Upper lobe of left lung (tissue), 6 donors: ENCODE results near the gene MYO5B. TPM values are rescaled to one million over a fixed set of nuclear protein-coding genes. Genes with fewer than 3 reads are reported as not detected.

Experiments
- ATAC-seq, 2 donors: fragments of 200-7000 bp; cut with Tn5 transposase; one replicate each; pipeline ENCODE4 v1.9.1; 2022; ENCODE audit warnings: mild to moderate bottlenecking in 2 of 2, moderate library complexity in 2 of 2; ENCODE audit not compliant: low FRiP score in 2 of 2
- DNase-seq, 2 donors: peaks; one replicate each; pipeline ENCODE4 v3.0.0-alpha.2; 2019 to 2020
- H3K27ac ChIP-seq, 4 donors: fragments of 200-600 bp; sonication (generic); one replicate each; pipeline ENCODE4 v1.5.1; 2016 to 2019
- H3K27me3 ChIP-seq, 4 donors: fragments of 200-600 bp; sonication (generic); one replicate each; pipeline ENCODE4 v1.5.1; 2017 to 2019
- H3K36me3 ChIP-seq, 4 donors: fragments of 200-600 bp; sonication (generic); one replicate each; pipeline ENCODE4 v1.5.1; 2016 to 2019
- H3K4me1 ChIP-seq, 4 donors: fragments of 200-600 bp; sonication (generic); one replicate each; pipeline ENCODE4 v1.5.1; 2018 to 2019
- H3K4me3 ChIP-seq, 4 donors: fragments of 200-600 bp; sonication (generic); one replicate each; pipeline ENCODE4 v1.5.1; 2017 to 2019; ENCODE audit warnings: mild to moderate bottlenecking in 2 of 4, moderate library complexity in 1 of 4
- H3K9me3 ChIP-seq, 4 donors: fragments of 200-600 bp; sonication (generic); one replicate each; pipeline ENCODE4 v1.5.1; 2018 to 2019
- EP300 ChIP-seq, 4 donors: sonication (generic); formaldehyde crosslinking; IDR thresholded peaks; one replicate each; pipeline ENCODE4 v1.5.1; 2017; ENCODE audit warnings: antibody characterized with exemption in 4 of 4, control low read depth in 2 of 4
- POLR2A ChIP-seq, 4 donors: fragments of 450-650 bp; IDR thresholded peaks; one replicate each; pipeline ENCODE4 v1.5.1; 2016 to 2017; ENCODE audit warnings: antibody characterized with exemption in 4 of 4, mild to moderate bottlenecking in 2 of 4
- POLR2AphosphoS5 ChIP-seq, 2 donors: sonication (generic); formaldehyde crosslinking; IDR thresholded peaks; one replicate each; pipeline ENCODE4 v1.5.1; 2017; ENCODE audit warnings: antibody characterized with exemption in 2 of 2
- WGBS, 2 donors: methylation state at CpG; one replicate each; pipeline ENCODE4 v1.1.5; 2017 to 2018; 5-methylcytosine and 5-hydroxymethylcytosine counted together
- total RNA-seq, 6 donors: library from RNA; depleted of rRNA in 4 of 6; stranded (reverse); fragments of >200 nt in 4 of 6; gene quantifications; one replicate each; pipeline versions ENCODE4 v1.1.0 to v1.2.1, GENCODE V29; 2016 to 2021
- TF ChIP-seq, protein P1 (sequence below), 6 experiments: fragments of 450-650 bp in 4 of 6; fragments of 200-600 bp in 2 of 6; sonication (generic) in 2 of 6; IDR thresholded peaks; one replicate each; pipeline ENCODE4 v1.5.1; 2016 to 2019; ENCODE audit warnings: antibody characterized with exemption in 6 of 6
- donor health status: DM: no; HTN: no; CAD: no; lungs with moderate emphysema.
- donor health status: DM: no; HTN: yes; CAD: no; lungs with severe emphysema.

The MYO5B gene
- total RNA-seq, 6 donors from 2014 or later, result 25.4 to 95.2 (median 49.6) TPM

DNA sequence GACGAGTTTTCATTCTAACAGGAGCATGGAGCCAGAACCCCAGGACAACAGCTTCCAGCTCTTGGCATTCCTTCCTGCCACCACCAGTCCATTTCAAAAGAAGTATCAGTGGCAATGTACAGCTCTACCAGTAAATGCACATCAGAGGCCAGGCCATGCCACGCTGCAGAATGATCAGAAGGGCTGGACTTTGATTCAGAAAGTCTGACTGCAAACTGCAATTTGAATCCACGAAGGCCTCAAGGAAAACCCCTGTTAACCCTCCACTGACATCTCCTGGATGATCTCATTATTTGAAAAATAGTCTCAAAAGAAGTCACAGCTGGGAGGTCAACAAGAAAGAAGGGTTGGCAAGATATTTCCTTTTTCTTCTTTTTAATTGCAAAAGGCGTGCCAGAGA, 119.2 kb downstream of the MYO5B start:
- ATAC-seq (no peak), DNase-seq (no peak)
- Histone ChIP-seq H3K4me1 (peaks cover 0 to 3% (median 0%) of the 10 kb centered on the region in 4 donors), H3K36me3 (no peaks in the 10 kb centered on the region), H3K4me3 (no peak overlapping the region), H3K27ac (no peak overlapping the region), H3K9me3 (no peaks in the 10 kb centered on the region), H3K27me3 (no peaks in the 10 kb centered on the region)
- WGBS, 2 donors, result 57 to 76% methylated on average over 4 of the region's 4 CpGs
- TF ChIP-seq POLR2AphosphoS5 (IDR thresholded peaks at IDR 0.05), result no peak
- no peak for TF ChIP-seq POLR2A (IDR thresholded peaks at IDR 0.05)

DNA sequence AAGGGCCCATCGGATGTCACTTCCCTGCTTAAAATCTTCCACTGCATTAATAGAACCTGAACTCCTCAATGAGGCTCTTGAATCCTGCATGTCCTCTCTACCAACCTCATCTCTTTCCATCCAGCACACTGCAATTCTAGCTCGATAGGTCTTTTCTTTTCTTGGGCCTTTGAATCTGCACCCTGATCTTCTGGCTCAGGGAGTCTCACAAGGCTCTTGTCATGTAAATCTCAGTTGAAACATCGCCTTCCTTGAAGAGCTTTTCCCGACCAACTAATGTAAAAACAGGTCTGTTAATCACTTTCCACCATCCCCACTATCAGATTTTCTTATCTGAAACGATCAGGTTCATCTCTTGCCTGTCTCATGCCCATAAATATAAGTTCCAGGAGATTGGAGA, 120.5 kb downstream of the MYO5B start:
- no peaks in the 10 kb centered on the region for H3K4me1 ChIP-seq
- no peak for DNase-seq
- no peaks in the 10 kb centered on the region for H3K36me3 ChIP-seq
- no peaks in the 10 kb centered on the region for H3K27me3 ChIP-seq
- H3K4me3 ChIP-seq, result no peak overlapping the region
- no peak overlapping the region for H3K27ac ChIP-seq
- TF ChIP-seq POLR2AphosphoS5 (IDR thresholded peaks at IDR 0.05) (no peak), POLR2A (IDR thresholded peaks at IDR 0.05) (no peak), EP300 (IDR thresholded peaks at IDR 0.05) (no peak)
- TF ChIP-seq, protein P1, sequence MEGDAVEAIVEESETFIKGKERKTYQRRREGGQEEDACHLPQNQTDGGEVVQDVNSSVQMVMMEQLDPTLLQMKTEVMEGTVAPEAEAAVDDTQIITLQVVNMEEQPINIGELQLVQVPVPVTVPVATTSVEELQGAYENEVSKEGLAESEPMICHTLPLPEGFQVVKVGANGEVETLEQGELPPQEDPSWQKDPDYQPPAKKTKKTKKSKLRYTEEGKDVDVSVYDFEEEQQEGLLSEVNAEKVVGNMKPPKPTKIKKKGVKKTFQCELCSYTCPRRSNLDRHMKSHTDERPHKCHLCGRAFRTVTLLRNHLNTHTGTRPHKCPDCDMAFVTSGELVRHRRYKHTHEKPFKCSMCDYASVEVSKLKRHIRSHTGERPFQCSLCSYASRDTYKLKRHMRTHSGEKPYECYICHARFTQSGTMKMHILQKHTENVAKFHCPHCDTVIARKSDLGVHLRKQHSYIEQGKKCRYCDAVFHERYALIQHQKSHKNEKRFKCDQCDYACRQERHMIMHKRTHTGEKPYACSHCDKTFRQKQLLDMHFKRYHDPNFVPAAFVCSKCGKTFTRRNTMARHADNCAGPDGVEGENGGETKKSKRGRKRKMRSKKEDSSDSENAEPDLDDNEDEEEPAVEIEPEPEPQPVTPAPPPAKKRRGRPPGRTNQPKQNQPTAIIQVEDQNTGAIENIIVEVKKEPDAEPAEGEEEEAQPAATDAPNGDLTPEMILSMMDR (IDR thresholded peaks at IDR 0.05), result no peak
- 71 to 75% methylated on average over 5 of the region's 5 CpGs for WGBS, 2 donors
- ATAC-seq, result no peak
- no peaks in the 10 kb centered on the region for H3K9me3 ChIP-seq

DNA sequence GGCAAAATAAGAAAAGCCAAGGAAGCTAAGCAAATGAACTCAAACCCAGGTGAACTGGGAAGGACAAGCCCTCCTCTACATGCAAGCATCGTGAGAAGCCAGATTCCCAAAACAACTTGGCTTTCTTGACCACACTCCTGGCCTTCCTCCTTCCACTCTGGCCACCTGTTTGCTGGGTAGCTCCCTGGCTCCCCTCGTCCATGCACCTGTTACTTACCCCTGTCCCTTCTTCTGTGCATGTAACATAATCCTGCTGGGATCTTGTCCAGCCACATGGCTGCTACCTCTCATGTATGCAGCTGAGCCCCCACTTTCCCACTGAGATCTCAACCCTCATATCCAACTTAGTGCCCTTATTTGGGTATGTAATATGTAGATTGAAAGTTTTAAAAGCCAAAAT, 121.6 kb downstream of the MYO5B start:
- Histone ChIP-seq H3K36me3 (no peaks in the 10 kb centered on the region), H3K27me3 (no peaks in the 10 kb centered on the region), H3K4me3 (no peak overlapping the region), H3K27ac (no peak overlapping the region), H3K4me1 (no peaks in the 10 kb centered on the region), H3K9me3 (no peaks in the 10 kb centered on the region)
- TF ChIP-seq EP300 (IDR thresholded peaks at IDR 0.05) (no peak), POLR2A (IDR thresholded peaks at IDR 0.05) (no peak), POLR2AphosphoS5 (IDR thresholded peaks at IDR 0.05) (no peak)
- TF ChIP-seq, protein P1 (IDR thresholded peaks at IDR 0.05), result no peak
- ATAC-seq (no peak), DNase-seq (no peak)
- 62 to 80% methylated on average over 2 of the region's 2 CpGs for WGBS, 2 donors

DNA sequence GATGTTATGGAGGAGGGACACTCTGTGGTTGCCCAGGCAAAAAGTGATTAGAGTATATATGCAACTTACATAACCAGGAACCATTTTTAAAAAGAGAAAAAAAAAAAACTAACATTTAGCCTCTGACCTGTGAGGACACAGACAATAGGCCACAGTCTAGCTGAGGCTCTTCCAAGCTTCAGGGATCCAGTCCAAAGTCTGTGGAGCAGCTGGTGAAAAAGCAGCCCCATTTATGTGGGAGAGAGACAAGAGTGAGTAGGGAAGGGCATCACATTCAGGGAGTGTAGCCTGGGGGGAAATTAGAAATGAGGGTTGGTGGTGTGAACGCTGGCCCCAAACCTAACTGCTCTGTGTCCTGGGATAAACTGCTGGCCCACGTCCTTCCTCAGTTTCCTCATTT, 122.8 kb downstream of the MYO5B start:
- H3K36me3 ChIP-seq, result no peaks in the 10 kb centered on the region
- WGBS, 2 donors, result 77 to 79% methylated on average over 2 of the region's 2 CpGs
- H3K4me3 ChIP-seq, result no peak overlapping the region
- H3K27me3 ChIP-seq, result no peaks in the 10 kb centered on the region
- no peak for TF ChIP-seq POLR2AphosphoS5 (IDR thresholded peaks at IDR 0.05)
- TF ChIP-seq EP300 (IDR thresholded peaks at IDR 0.05), result no peak
- ATAC-seq (no peak), DNase-seq (no peak)
- H3K4me1 ChIP-seq, result no peaks in the 10 kb centered on the region
- no peak overlapping the region for H3K27ac ChIP-seq
- no peaks in the 10 kb centered on the region for H3K9me3 ChIP-seq

DNA sequence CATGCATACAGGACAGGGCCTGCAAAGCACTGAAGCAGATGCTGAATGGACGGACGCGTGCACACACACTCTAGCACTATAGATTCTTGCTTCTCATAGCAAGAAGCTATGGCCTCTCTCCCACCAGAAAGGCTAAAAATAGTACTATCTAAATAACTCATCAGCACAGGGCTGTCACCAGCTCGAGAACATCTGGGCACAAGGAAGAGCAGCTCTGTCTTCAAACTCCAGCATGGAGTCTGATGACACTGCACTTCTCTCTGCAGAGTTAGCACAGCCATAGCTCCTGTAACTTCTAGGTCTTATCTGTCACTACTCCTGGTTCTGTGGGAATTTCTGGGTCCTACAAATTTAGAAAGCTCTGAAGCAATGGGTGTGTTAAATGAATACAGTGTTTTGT, 123.5 kb downstream of the MYO5B start:
- no peak for TF ChIP-seq POLR2AphosphoS5 (IDR thresholded peaks at IDR 0.05)
- no peak for DNase-seq
- WGBS, 2 donors, result 86 to 88% methylated on average over 4 of the region's 4 CpGs
- Histone ChIP-seq H3K27me3 (no peaks in the 10 kb centered on the region), H3K4me1 (no peaks in the 10 kb centered on the region), H3K27ac (no peak overlapping the region), H3K36me3 (no peaks in the 10 kb centered on the region), H3K4me3 (no peak overlapping the region), H3K9me3 (no peaks in the 10 kb centered on the region)
- ATAC-seq, result no peak

DNA sequence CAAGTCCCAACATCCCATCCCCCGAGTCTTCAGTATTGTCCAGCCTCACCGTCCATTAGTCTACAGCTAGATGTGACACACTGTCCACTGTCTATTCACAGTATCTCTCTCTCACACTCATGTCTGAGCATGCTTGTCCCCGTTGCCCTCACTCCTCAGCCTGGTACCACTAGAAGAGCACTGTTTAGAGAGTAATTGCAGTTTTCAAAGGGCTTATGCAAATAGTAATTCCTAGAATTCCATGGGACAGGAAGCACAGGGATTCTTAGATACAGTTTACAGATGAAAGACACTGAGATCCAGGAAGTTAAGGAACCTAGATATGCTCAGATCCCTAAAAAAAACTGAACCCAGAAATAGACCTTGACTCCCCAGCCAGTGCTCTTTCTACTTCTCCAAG, 125.5 kb downstream of the MYO5B start:
- no peaks in the 10 kb centered on the region for H3K9me3 ChIP-seq
- WGBS, 2 donors, result 85 to 88% methylated on average over 3 of the region's 3 CpGs
- no peak overlapping the region for H3K4me3 ChIP-seq
- DNase-seq (no peak), ATAC-seq (no peak)
- no peaks in the 10 kb centered on the region for H3K4me1 ChIP-seq
- no peaks in the 10 kb centered on the region for H3K36me3 ChIP-seq
- TF ChIP-seq EP300 (IDR thresholded peaks at IDR 0.05) (no peak), POLR2A (IDR thresholded peaks at IDR 0.05) (no peak), POLR2AphosphoS5 (IDR thresholded peaks at IDR 0.05) (no peak)
- TF ChIP-seq, protein P1 (IDR thresholded peaks at IDR 0.05), result no peak
- H3K27ac ChIP-seq, result no peak overlapping the region
- no peaks in the 10 kb centered on the region for H3K27me3 ChIP-seq
